NCI-H2171 treated with DMSO at 0.1 percent for 48 hours (cell line): ENCODE results near the gene SCN4A.
"Not testable (repeated sequence)": the region's sequence is repeated elsewhere in the genome, so short reads cannot be mapped to it uniquely, and the experiment has no call there.

Experiments used
- DNase-seq: peaks from one replicate; lab custom pipeline; 2025; lab: John Stamatoyannopoulos, UW

The SCN4A gene

GRCh38 chr17:63916566-63917185 lies 56.0 kb downstream of the SCN4A start:
- DNase-seq = no peak

- DNase-seq = not testable (repeated sequence)
Observed at GRCh38 chr17:63915753-63916152, 57.0 kb downstream of the SCN4A start.

- no peak for DNase-seq
Observed at GRCh38 chr17:63914471-63914870, 58.2 kb downstream of the SCN4A start.

- peak; percentile 12 for DNase-seq
Observed at GRCh38 chr17:63911657-63912100, 61.0 kb downstream of the SCN4A start.

- DNase-seq = no peak
Observed at GRCh38 chr17:63911041-63911635, 61.6 kb downstream of the SCN4A start, which contains the start of gene CSHL1. CSHL1 (minus strand) TSS chr17:63911258; CDS start chr17:63911196, 62 bp downstream.

GRCh38 chr17:63910096-63910495 lies 62.6 kb downstream of the SCN4A start:
- no peak for DNase-seq

- DNase-seq = not testable (repeated sequence)
Observed at GRCh38 chr17:63909586-63909985, 63.1 kb downstream of the SCN4A start.

GRCh38 chr17:63907161-63907778 lies 65.4 kb downstream of the SCN4A start:
- DNase-seq = not testable (repeated sequence)

GRCh38 chr17:63904796-63905195 lies 67.9 kb downstream of the SCN4A start:
- DNase-seq = not testable (repeated sequence)

GRCh38 chr17:63903787-63904201 lies 68.9 kb downstream of the SCN4A start:
- peak; percentile 27 for DNase-seq

- DNase-seq = peak; percentile 85
Observed at GRCh38 chr17:63901971-63902370, 70.7 kb downstream of the SCN4A start.

GRCh38 chr17:63898899-63899798 lies 73.6 kb downstream of the SCN4A start:
- not testable (repeated sequence) for DNase-seq

- not testable (repeated sequence) for DNase-seq
Observed at GRCh38 chr17:63896524-63897354, 76.0 kb downstream of the SCN4A start, which contains the start of gene CSH1. CSH1 (minus strand) TSS chr17:63896574; CDS start chr17:63896511, 63 bp downstream.

GRCh38 chr17:63894821-63895220 lies 77.9 kb downstream of the SCN4A start:
- DNase-seq = not testable (repeated sequence)

GRCh38 chr17:63894021-63894420 lies 78.7 kb downstream of the SCN4A start:
- not testable (repeated sequence) for DNase-seq

GRCh38 chr17:63892316-63893037 lies 80.2 kb downstream of the SCN4A start:
- DNase-seq = not testable (repeated sequence)

- peak; percentile 56 for DNase-seq
Observed at GRCh38 chr17:63889026-63889848, 83.5 kb downstream of the SCN4A start.
